Glutamatergic neuron (in vitro differentiated cells): ENCODE data around the gene WWOX. TPM values are rescaled to one million over a fixed set of nuclear protein-coding genes. Genes with fewer than 3 reads are reported as not detected.
"Not testable (repeated sequence)": the region's sequence is repeated elsewhere in the genome, so short reads cannot be mapped to it uniquely, and the experiment has no call there.

Experiments
- DNase-seq: peaks from one replicate; pipeline ENCODE4 v3.0.0; 2022
- H3K27ac Mint-ChIP-seq: one replicate; pipeline ENCODE4 v1.8.0; 2020; ENCODE audit warnings: mild to moderate bottlenecking, mixed read lengths, inconsistent platforms; ENCODE audit not compliant: unreplicated experiment
- H3K27me3 Mint-ChIP-seq: one replicate; pipeline ENCODE4 v1.8.0; 2020; ENCODE audit warnings: mild to moderate bottlenecking, moderate library complexity, mixed read lengths, inconsistent platforms; ENCODE audit not compliant: unreplicated experiment
- H3K36me3 Mint-ChIP-seq: one replicate; pipeline ENCODE4 v1.8.0; 2020; ENCODE audit warnings: mild to moderate bottlenecking, mixed read lengths, inconsistent platforms; ENCODE audit not compliant: unreplicated experiment
- H3K4me1 Mint-ChIP-seq: one replicate; pipeline ENCODE4 v1.8.0; 2020; ENCODE audit warnings: mild to moderate bottlenecking, low read depth, mixed read lengths, inconsistent platforms; ENCODE audit not compliant: unreplicated experiment
- H3K4me3 Mint-ChIP-seq: one replicate; pipeline ENCODE4 v1.8.0; 2020; ENCODE audit warnings: mild to moderate bottlenecking, mixed read lengths, inconsistent platforms; ENCODE audit not compliant: unreplicated experiment
- H3K9me3 Mint-ChIP-seq: one replicate; pipeline ENCODE4 v1.8.0; 2020; ENCODE audit warnings: mild to moderate bottlenecking, moderate library complexity, mixed read lengths, inconsistent platforms; ENCODE audit not compliant: unreplicated experiment
- long read RNA-seq: library from polyadenylated mRNA; unstranded; transcript quantifications from one replicate; pipeline ENCODE4 v2.0.0, GENCODE V29; 2020; ENCODE audit not compliant: unreplicated experiment
- total RNA-seq: library from RNA; stranded (reverse); fragmentation: NEBNext Ultra II Directional; extraction: Animal tissue kit (Norgen Biotek cat#: 25700); gene quantifications from one replicate; pipeline ENCODE4 v1.2.1, GENCODE V29; 2021; ENCODE audit not compliant: unreplicated experiment
- TF ChIP-seq, protein P1 (sequence below): fragments of 200-600 bp; sonication (generic); IDR thresholded peaks from one replicate; pipeline ENCODE4 v1.5.0; 2021; ENCODE audit not compliant: partially characterized antibody, unreplicated experiment

WWOX gene
- 10.3 TPM for total RNA-seq
- long read RNA-seq, partial matches to known transcripts, result 1 of 4 reads
- long read RNA-seq, other reads (novel, unspliced or antisense), result 2 of 4 reads

DNA sequence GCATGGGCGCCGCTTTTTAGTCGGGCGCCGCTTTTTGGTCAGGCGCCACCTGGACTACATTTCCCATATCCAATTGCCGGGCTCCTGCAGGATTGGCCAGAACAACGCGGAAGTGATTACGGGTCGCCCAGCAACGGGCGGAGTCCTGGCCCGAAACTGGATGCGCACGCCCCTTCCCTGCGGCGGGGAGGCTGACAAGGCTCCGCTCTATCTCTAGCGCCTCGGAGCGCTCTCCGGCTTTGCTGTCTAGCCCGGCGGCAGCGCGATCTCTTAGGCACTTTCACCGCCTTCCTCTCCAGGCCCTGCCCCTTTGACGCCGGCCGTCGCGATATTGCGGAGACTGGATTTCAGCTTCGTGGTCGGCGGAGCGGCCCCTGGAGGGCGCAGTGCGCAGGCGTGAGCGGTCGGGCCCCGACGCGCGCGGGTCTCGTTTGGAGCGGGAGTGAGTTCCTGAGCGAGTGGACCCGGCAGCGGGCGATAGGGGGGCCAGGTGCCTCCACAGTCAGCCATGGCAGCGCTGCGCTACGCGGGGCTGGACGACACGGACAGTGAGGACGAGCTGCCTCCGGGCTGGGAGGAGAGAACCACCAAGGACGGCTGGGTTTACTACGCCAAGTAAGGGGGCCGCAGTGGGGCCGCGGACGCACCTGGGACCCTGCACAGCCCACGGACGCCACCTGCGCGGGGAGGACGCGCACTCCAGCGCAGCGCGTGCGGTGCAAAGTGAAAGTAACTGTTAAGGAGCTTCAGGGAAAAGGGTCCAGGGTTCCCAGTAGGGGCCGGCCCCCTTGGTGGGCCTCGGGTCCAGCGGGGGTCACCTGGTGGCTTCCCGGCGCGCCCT is at the start of gene WWOX:
TSS of gene WWOX (plus strand) at position 384 of the 841 bp plus-strand sequence.
- Mint-ChIP-seq H3K9me3 (peaks cover 1% of the 10 kb centered on the region), H3K27me3 (peaks cover 6% of the 10 kb centered on the region), H3K4me3 (peak within 1 kb of the TSS; percentile 87), H3K36me3 (no peaks in the 10 kb centered on the region), H3K4me1 (no peaks in the 10 kb centered on the region), H3K27ac (no peak within 1 kb of the TSS)
- TF ChIP-seq, protein P1, sequence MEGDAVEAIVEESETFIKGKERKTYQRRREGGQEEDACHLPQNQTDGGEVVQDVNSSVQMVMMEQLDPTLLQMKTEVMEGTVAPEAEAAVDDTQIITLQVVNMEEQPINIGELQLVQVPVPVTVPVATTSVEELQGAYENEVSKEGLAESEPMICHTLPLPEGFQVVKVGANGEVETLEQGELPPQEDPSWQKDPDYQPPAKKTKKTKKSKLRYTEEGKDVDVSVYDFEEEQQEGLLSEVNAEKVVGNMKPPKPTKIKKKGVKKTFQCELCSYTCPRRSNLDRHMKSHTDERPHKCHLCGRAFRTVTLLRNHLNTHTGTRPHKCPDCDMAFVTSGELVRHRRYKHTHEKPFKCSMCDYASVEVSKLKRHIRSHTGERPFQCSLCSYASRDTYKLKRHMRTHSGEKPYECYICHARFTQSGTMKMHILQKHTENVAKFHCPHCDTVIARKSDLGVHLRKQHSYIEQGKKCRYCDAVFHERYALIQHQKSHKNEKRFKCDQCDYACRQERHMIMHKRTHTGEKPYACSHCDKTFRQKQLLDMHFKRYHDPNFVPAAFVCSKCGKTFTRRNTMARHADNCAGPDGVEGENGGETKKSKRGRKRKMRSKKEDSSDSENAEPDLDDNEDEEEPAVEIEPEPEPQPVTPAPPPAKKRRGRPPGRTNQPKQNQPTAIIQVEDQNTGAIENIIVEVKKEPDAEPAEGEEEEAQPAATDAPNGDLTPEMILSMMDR, result peak; percentile 94
- peak; percentile 97 for DNase-seq

DNA sequence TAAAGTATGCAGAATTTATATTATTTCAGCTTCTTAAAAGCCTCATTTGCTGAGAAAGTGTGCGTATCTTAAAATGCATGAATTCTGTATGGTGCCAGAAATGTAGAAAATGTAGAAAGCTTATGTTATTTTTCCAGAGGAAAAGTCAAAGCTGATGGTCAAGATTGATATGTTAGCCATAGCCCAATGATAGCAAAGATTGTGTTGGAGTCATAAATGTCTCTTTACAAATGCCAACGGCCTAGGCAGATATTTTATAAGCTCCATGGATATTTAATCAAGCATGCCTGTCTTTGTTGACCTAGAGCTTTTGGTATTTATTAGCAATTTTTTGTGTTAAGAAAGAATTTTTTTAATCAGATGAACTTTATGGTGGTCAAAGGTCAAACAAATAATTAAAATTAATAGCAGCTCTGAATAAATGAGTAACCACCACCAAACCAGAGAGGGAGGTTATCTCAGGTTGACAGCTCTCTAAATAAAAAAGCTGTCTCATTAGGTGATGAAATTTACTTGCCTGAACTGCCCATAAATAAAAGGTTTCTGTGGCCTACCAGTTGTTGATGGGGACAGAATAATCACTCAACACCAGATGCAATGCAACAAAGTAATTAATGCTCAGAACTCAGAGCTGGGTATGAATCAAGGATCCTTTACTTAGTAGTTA is 48.6 kb upstream of the WWOX start:
- Mint-ChIP-seq H3K36me3 (peaks cover 6% of the 10 kb centered on the region), H3K27me3 (peaks cover 9% of the 10 kb centered on the region), H3K4me3 (no peak overlapping the region), H3K9me3 (no peaks in the 10 kb centered on the region), H3K4me1 (no peaks in the 10 kb centered on the region), H3K27ac (no peak overlapping the region)
- DNase-seq, result no peak
- TF ChIP-seq, protein P1, result no peak

DNA sequence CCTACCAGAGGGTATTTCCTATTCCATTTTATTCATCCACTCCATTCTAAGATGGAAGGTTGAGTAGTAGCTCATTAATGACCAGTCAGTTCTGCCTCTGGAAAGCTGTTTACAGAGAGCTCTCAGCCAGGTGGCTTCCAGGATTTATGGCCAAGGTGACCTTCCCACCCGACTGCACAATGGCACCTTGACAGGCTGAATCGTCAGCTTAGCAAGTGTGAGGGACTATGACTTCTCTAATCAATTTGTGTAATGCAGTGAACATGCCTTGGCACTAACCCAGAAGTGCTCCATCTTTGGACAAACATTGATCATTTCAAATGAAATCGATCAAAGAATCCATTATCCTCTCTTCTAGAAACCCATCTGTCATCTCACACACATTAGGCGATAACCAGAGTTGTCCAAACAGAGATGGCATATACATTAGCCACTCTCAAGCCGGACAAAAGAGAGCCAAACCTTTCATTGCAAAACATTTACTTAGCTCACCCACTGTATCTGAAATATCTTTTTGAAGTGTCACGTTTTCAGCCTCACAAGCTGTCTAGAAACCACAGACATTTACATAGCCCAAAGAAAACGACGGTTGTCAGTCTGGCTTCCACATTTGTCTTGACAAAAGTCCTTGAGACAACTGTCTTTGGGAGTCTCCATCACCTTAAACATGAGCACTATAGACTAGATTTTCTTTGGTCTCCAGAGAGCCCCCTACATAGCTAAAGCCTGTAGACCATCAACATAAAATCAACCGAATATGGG is 41.5 kb upstream of the WWOX start:
- Mint-ChIP-seq H3K27ac (no peak overlapping the region), H3K4me3 (no peak overlapping the region), H3K4me1 (no peaks in the 10 kb centered on the region), H3K9me3 (peaks cover 2% of the 10 kb centered on the region), H3K27me3 (peaks cover 4% of the 10 kb centered on the region), H3K36me3 (peaks cover 3% of the 10 kb centered on the region)
- no peak for DNase-seq
- TF ChIP-seq, protein P1, result no peak

DNA sequence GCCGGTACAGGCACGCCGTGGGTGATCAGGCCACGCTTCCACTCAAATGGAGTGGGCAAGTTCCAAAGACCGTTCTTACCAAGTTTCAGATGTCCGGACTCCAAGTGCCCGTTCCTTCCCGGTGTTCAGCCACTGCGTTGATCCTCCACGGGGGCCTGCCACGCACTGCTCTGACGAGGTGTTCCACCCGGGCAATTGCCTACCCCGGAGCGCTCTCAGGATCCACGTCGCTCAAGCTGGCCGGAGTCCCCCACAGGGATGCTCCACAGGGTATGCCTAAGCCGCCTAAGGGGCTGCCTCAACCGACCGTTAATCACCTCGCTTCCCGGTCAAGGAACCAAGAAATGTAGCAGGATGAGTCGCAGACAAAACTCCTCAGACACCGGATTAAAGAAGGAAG is 39.6 kb upstream of the WWOX start:
- H3K36me3 Mint-ChIP-seq, H3K4me1 Mint-ChIP-seq, H3K9me3 Mint-ChIP-seq, DNase-seq, H3K4me3 Mint-ChIP-seq, H3K27me3 Mint-ChIP-seq, H3K27ac Mint-ChIP-seq: not testable (repeated sequence)

GRCh38 chr16:78060295-78060694 is 39.2 kb upstream of the WWOX start:
- Mint-ChIP-seq H3K27me3 (peaks cover 2% of the 10 kb centered on the region), H3K27ac (no peak overlapping the region), H3K4me1 (no peaks in the 10 kb centered on the region)

More at GRCh38 chr16:78060295-78060694, 39.2 kb upstream of the WWOX start:
- TF ChIP-seq, protein P1, result no peak
- Mint-ChIP-seq H3K36me3 (peaks cover 3% of the 10 kb centered on the region), H3K4me3 (no peak overlapping the region), H3K9me3 (peaks cover 2% of the 10 kb centered on the region)
- no peak for DNase-seq
